ENCODE results near the gene MICAL3. TPM values are rescaled to one million over a fixed set of nuclear protein-coding genes. Genes with fewer than 3 reads are reported as not detected.

The MICAL3 gene
- total and polyA plus RNA-seq, 4 donors: 4.4 to 30.7 (median 15.4) TPM

GRCh38 chr22:17911312-17911705, 113.1 kb downstream of the MICAL3 start:
- peak overlapping the region; percentile 80 to 81 for H3K27ac ChIP-seq (ENCODE audit: low read depth in 1 of 2, low read length in 1 of 2)
- WGBS, 2 donors: 92 to 94% methylated on average over 6 of the region's 6 CpGs

GRCh38 chr22:17910561-17911311, 113.6 kb downstream of the MICAL3 start:
- peaks cover 0 to 12% (median 4%) of the 10 kb centered on the region in 4 donors for H3K36me3 ChIP-seq (ENCODE audit: control insufficient read depth in 4 of 4, insufficient read depth in 4 of 4, low read length in 4 of 4)
- peaks cover 9 to 37% (median 16%) of the 10 kb centered on the region in 5 donors for H3K4me1 ChIP-seq (ENCODE audit: control insufficient read depth in 5 of 5, insufficient read depth in 5 of 5, low read length in 5 of 5)
- TF ChIP-seq CTCF (IDR thresholded peaks at IDR 0.05; ENCODE audit: control extremely low read depth, extremely low read depth): no peak
- 50 to 71% methylated on average over 12 of the region's 12 CpGs for WGBS, 2 donors
- no peaks in the 10 kb centered on the region for H3K9me3 ChIP-seq (ENCODE audit: control insufficient read depth in 4 of 4, insufficient read depth in 3 of 4, low read length in 3 of 4)
- no peak overlapping the region for H3K9ac ChIP-seq (ENCODE audit: insufficient read depth in 1 of 2, low read length in 2 of 2)
- DNase-seq (peak; percentile 80 to 87 (median 85)), ATAC-seq (ENCODE audit: insufficient read depth, low FRiP score) (peak; percentile 80)
- H3K27me3 ChIP-seq (ENCODE audit: control insufficient read depth in 3 of 3, insufficient read depth in 3 of 3, low read length in 2 of 3): peaks cover 0 to 3% (median 0%) of the 10 kb centered on the region in 3 donors
- H3K4me3 ChIP-seq: no peak overlapping the region
- peak overlapping the region; percentile 80 to 81 for H3K27ac ChIP-seq (ENCODE audit: low read depth in 1 of 2, low read length in 1 of 2)

More at GRCh38 chr22:17911312-17911705, 113.1 kb downstream of the MICAL3 start:
- Histone ChIP-seq H3K36me3 (ENCODE audit: control insufficient read depth in 4 of 4, insufficient read depth in 4 of 4, low read length in 4 of 4) (peaks cover 0 to 6% (median under 1%) of the 10 kb centered on the region in 4 donors), H3K4me3 (no peak overlapping the region), H3K9ac (ENCODE audit: insufficient read depth in 1 of 2, low read length in 2 of 2) (no peak overlapping the region), H3K9me3 (ENCODE audit: control insufficient read depth in 4 of 4, insufficient read depth in 3 of 4, low read length in 3 of 4) (no peaks in the 10 kb centered on the region), H3K27me3 (ENCODE audit: control insufficient read depth in 3 of 3, insufficient read depth in 3 of 3, low read length in 2 of 3) (peaks cover 0 to 3% (median 0%) of the 10 kb centered on the region in 3 donors), H3K4me1 (ENCODE audit: control insufficient read depth in 5 of 5, insufficient read depth in 5 of 5, low read length in 5 of 5) (peaks cover 9 to 40% (median 16%) of the 10 kb centered on the region in 5 donors)
- no peak for ATAC-seq (ENCODE audit: insufficient read depth, low FRiP score)
- TF ChIP-seq CTCF (IDR thresholded peaks at IDR 0.05; ENCODE audit: control extremely low read depth, extremely low read depth): no peak
- no peak for DNase-seq

- Histone ChIP-seq H3K36me3 (ENCODE audit: control insufficient read depth in 4 of 4, insufficient read depth in 4 of 4, low read length in 4 of 4) (peaks cover 0 to 25% (median 8%) of the 10 kb centered on the region in 4 donors), H3K27me3 (ENCODE audit: control insufficient read depth in 3 of 3, insufficient read depth in 3 of 3, low read length in 2 of 3) (peaks cover 0 to 7% (median 0%) of the 10 kb centered on the region in 3 donors), H3K4me3 (no peak overlapping the region), H3K27ac (ENCODE audit: low read depth in 1 of 2, low read length in 1 of 2) (peak overlapping the region in 1 of 2 donors; percentile 62), H3K9me3 (ENCODE audit: control insufficient read depth in 4 of 4, insufficient read depth in 3 of 4, low read length in 3 of 4) (no peaks in the 10 kb centered on the region), H3K9ac (ENCODE audit: insufficient read depth in 1 of 2, low read length in 2 of 2) (no peak overlapping the region), H3K4me1 (ENCODE audit: control insufficient read depth in 5 of 5, insufficient read depth in 5 of 5, low read length in 5 of 5) (peaks cover 4 to 25% (median 12%) of the 10 kb centered on the region in 5 donors)
- 81 to 87% methylated on average over 9 of the region's 9 CpGs for WGBS, 2 donors
- DNase-seq: no peak
- ATAC-seq (ENCODE audit: insufficient read depth, low FRiP score): no peak
- no peak for TF ChIP-seq CTCF (IDR thresholded peaks at IDR 0.05; ENCODE audit: control extremely low read depth, extremely low read depth)
Observed at GRCh38 chr22:17907748-17908051, 116.7 kb downstream of the MICAL3 start.
